Neural cell (in vitro differentiated cells): ENCODE data around the gene NOS1AP. TPM values are rescaled to one million over a fixed set of nuclear protein-coding genes. Genes with fewer than 3 reads are reported as not detected.

Experiments used
- H2AFZ ChIP-seq: fragments of 200-600, 300-800 bp; sonication (generic), shearing (Covaris generic); 2 replicates; pipeline ENCODE4 v1.6.0; 2014; ENCODE audit warnings: low read depth, mild to moderate bottlenecking, antibody characterized with exemption, low read length, moderate library complexity
- H3F3A ChIP-seq: fragments of 200-600 bp; shearing (Covaris generic); 2 replicates; pipeline ENCODE4 v1.6.1; 2016; ENCODE audit warnings: mild to moderate bottlenecking, moderate library complexity, mixed read lengths, antibody characterized with exemption, low read length; ENCODE audit not compliant: insufficient read depth, poor library complexity, severe bottlenecking
- H3K27ac ChIP-seq: fragments of 200-600, 300-800 bp; sonication (generic), shearing (Covaris generic); 2 replicates; pipeline ENCODE4 v1.5.1; 2014; ENCODE audit warnings: mild to moderate bottlenecking, low read length, moderate library complexity
- H3K27me3 ChIP-seq: fragments of 300-800, 200-600 bp; sonication (generic), shearing (Covaris generic); 2 replicates; pipeline ENCODE4 v1.6.0; 2014; ENCODE audit warnings: mild to moderate bottlenecking, low read depth, low read length, moderate library complexity; ENCODE audit not compliant: insufficient read depth
- H3K36me3 ChIP-seq: fragments of 300-800, 200-600 bp; sonication (generic), shearing (Covaris generic); 2 replicates; pipeline ENCODE4 v1.5.1; 2014; ENCODE audit warnings: mild to moderate bottlenecking, antibody characterized with exemption, low read length, moderate library complexity; ENCODE audit not compliant: insufficient read depth
- H3K4me2 ChIP-seq: fragments of 300-800, 200-600 bp; sonication (generic), shearing (Covaris generic); 2 replicates; pipeline ENCODE4 v1.6.0; 2014; ENCODE audit warnings: mild to moderate bottlenecking, low read length
- H3K4me3 ChIP-seq: fragments of 300-800, 200-600 bp; sonication (generic), shearing (Covaris generic); 2 replicates; pipeline ENCODE4 v1.5.1; 2014; ENCODE audit warnings: mild to moderate bottlenecking, low read length, moderate library complexity
- H3K79me2 ChIP-seq: fragments of 200-600 bp; shearing (Covaris generic); replicated peaks from 2 replicates; pipeline ENCODE4 v1.6.0; 2014; ENCODE audit warnings: mild to moderate bottlenecking, low read length, moderate library complexity; ENCODE audit not compliant: insufficient read depth
- H3K9ac ChIP-seq: fragments of 300-800, 200-600 bp; sonication (generic), shearing (Covaris generic); 2 replicates; pipeline ENCODE4 v1.6.1; 2016; ENCODE audit warnings: mild to moderate bottlenecking, low read length, mixed read lengths
- H3K9me2 ChIP-seq: fragments of 200-600 bp; shearing (Covaris generic); 2 replicates; pipeline ENCODE4 v1.6.1; 2016; ENCODE audit warnings: mild to moderate bottlenecking, low read length, mixed read lengths; ENCODE audit not compliant: insufficient read depth
- H3K9me3 ChIP-seq: fragments of 200-600, 300-800 bp; sonication (generic), shearing (Covaris generic); 2 replicates; pipeline ENCODE4 v1.6.1; 2016; ENCODE audit warnings: mild to moderate bottlenecking, mixed run types, low read length, moderate library complexity, mixed read lengths
- H4K20me1 ChIP-seq: fragments of 200-600 bp; shearing (Covaris generic); 2 replicates; pipeline ENCODE4 v1.6.1; 2016; ENCODE audit warnings: mild to moderate bottlenecking, mixed run types; ENCODE audit not compliant: insufficient read depth
- CTCF ChIP-seq: fragments of 450-650 bp; IDR thresholded peaks from 2 replicates; pipeline ENCODE4 v1.5.1; 2014; ENCODE audit warnings: antibody characterized with exemption, mild to moderate bottlenecking, moderate library complexity; ENCODE audit not compliant: poor library complexity, severe bottlenecking
- EP300 ChIP-seq: fragments of 450-650 bp; conservative IDR thresholded peaks from 2 replicates; pipeline ENCODE4 v1.6.1; 2014; ENCODE audit warnings: antibody characterized with exemption, mild to moderate bottlenecking, moderate library complexity; ENCODE audit not compliant: poor library complexity, severe bottlenecking
- EZH2 ChIP-seq: fragments of 200-600, 300-800 bp; shearing (Covaris generic), sonication (generic); IDR thresholded peaks from 2 replicates; pipeline ENCODE4 v1.6.1; 2014; ENCODE audit warnings: antibody characterized with exemption, low read length, borderline replicate concordance, mild to moderate bottlenecking; ENCODE audit not compliant: insufficient read depth, poor library complexity, severe bottlenecking
- MXI1 ChIP-seq: fragments of 450-650 bp; conservative IDR thresholded peaks from 2 replicates; pipeline ENCODE4 v1.6.1; 2014; ENCODE audit warnings: antibody characterized with exemption, mild to moderate bottlenecking; ENCODE audit not compliant: poor library complexity, severe bottlenecking
- POLR2AphosphoS5 ChIP-seq: IDR thresholded peaks from 2 replicates; pipeline ENCODE4 v1.6.1; 2012
- REST ChIP-seq: IDR thresholded peaks from 2 replicates; pipeline ENCODE4 v1.6.1; 2012; ENCODE audit warnings: borderline replicate concordance
- SMC3 ChIP-seq: fragments of 450-650 bp; conservative IDR thresholded peaks from 2 replicates; pipeline ENCODE4 v1.6.1; 2014; ENCODE audit warnings: antibody characterized with exemption, mild to moderate bottlenecking, moderate library complexity; ENCODE audit not compliant: poor library complexity
- TAF1 ChIP-seq: IDR thresholded peaks from 2 replicates; pipeline ENCODE4 v1.6.1; 2012; ENCODE audit warnings: low read depth
- polyA plus RNA-seq: library from polyadenylated mRNA; depleted of rRNA; stranded (reverse); fragments of >200 nt; gene quantifications from 2 replicates; pipeline ENCODE4 v1.2.3, GENCODE V29; 2014

The NOS1AP gene
- polyA plus RNA-seq, 1 donor from 2014 or later: 5.3 TPM

GRCh38 chr1:162087111-162087510 is 17.6 kb downstream of the NOS1AP start:
- Histone ChIP-seq H3F3A (no peaks in the 10 kb centered on the region), H2AFZ (no peak overlapping the region), H3K79me2 (peaks cover 22% of the 10 kb centered on the region), H3K9me2 (no peaks in the 10 kb centered on the region), H4K20me1 (no peaks in the 10 kb centered on the region), H3K27ac (no peak overlapping the region), H3K4me3 (no peak overlapping the region), H3K9ac (no peak overlapping the region), H3K9me3 (no peaks in the 10 kb centered on the region), H3K36me3 (no peaks in the 10 kb centered on the region), H3K27me3 (no peaks in the 10 kb centered on the region), H3K4me2 (no peak overlapping the region)
- TF ChIP-seq TAF1 (no peak), MXI1 (no peak), REST (no peak), EP300 (no peak), SMC3 (no peak), EZH2 (no peak), CTCF (no peak)

- H3K27ac ChIP-seq: no peak overlapping the region
- H3K36me3 ChIP-seq: no peaks in the 10 kb centered on the region
- TF ChIP-seq POLR2AphosphoS5 (no peak), MXI1 (no peak), REST (no peak), TAF1 (no peak)
- no peaks in the 10 kb centered on the region for H3K9me3 ChIP-seq
- H3K4me3 ChIP-seq: no peak overlapping the region
- H3K27me3 ChIP-seq: no peaks in the 10 kb centered on the region
- no peaks in the 10 kb centered on the region for H3K9me2 ChIP-seq
- peaks cover 22% of the 10 kb centered on the region for H3K79me2 ChIP-seq
- no peak overlapping the region for H3K9ac ChIP-seq
- H4K20me1 ChIP-seq: no peaks in the 10 kb centered on the region
- H2AFZ ChIP-seq: no peak overlapping the region
- no peak overlapping the region for H3K4me2 ChIP-seq
- H3F3A ChIP-seq: no peaks in the 10 kb centered on the region
Observed at GRCh38 chr1:162087574-162087973, 18.1 kb downstream of the NOS1AP start.
